ENCODE results near the gene LCE1E. TPM values are rescaled to one million over a fixed set of nuclear protein-coding genes. Genes with fewer than 3 reads are reported as not detected.

LCE1E gene
- total and polyA plus RNA-seq, 2 donors (not counting 3 experiments of a cell fraction or from before 2014, with no cell fraction given): not detected

DNA sequence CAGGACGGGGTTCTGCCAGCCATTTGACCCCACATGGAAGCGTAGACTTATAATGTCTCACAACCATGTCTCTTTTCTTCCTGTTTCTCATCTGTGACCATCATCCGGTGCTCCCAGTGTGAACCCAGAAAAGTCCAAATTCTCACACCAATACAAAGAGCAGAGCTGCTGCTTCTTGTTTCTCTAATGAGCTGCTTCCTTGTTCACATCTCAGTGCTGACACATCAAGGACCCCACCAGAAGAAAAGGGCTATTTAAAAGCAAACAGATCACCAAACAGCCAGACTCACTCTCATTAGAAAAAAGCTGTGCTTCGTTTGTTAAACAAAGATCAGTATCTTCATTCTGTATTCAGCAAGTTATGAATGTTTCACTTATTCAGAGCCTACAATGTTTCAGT lies 9.6 kb downstream of the LCE1E start:
- no peaks in the 10 kb centered on the region for H3K9me3 ChIP-seq (replicated peaks; ENCODE audit: control insufficient read depth, insufficient read depth, low read length)
- no peak overlapping the region for H3K4me3 ChIP-seq (replicated peaks in 1 of 3; ENCODE audit: insufficient read depth in 1 of 3, low read depth in 1 of 3, low read length in 3 of 3)
- no peaks in the 10 kb centered on the region for H3K79me2 ChIP-seq (ENCODE audit: control insufficient read depth, insufficient read depth, low read length)
- no TSS peak for BruUV-seq (replicated peaks)
- no peak for FAIRE-seq
- no peaks in the 10 kb centered on the region for H3K9me1 ChIP-seq (replicated peaks; ENCODE audit: control insufficient read depth, extremely low read depth, insufficient read depth, low read length)
- H4K20me1 ChIP-seq (replicated peaks; ENCODE audit: control insufficient read depth, extremely low read depth, insufficient read depth, low read length): no peaks in the 10 kb centered on the region
- ChIA-PET POLR2A (no interaction called here), CTCF (no interaction called here)
- dilution Hi-C loops (cut with MboI; ENCODE audit: extremely low pct_ligation_motif_present, low sequenced_read_pairs): no loop called here
- TF ChIP-seq MYC (IDR thresholded peaks at IDR 0.05; ENCODE audit: low read depth, low read length) (no peak), POLR2A (IDR thresholded peaks at IDR 0.05; ENCODE audit: low read depth, low read length) (no peak), FOS (IDR thresholded peaks at IDR 0.05; ENCODE audit: borderline replicate concordance, insufficient read depth, low read length) (no peak)
- TF ChIP-seq, protein P1, sequence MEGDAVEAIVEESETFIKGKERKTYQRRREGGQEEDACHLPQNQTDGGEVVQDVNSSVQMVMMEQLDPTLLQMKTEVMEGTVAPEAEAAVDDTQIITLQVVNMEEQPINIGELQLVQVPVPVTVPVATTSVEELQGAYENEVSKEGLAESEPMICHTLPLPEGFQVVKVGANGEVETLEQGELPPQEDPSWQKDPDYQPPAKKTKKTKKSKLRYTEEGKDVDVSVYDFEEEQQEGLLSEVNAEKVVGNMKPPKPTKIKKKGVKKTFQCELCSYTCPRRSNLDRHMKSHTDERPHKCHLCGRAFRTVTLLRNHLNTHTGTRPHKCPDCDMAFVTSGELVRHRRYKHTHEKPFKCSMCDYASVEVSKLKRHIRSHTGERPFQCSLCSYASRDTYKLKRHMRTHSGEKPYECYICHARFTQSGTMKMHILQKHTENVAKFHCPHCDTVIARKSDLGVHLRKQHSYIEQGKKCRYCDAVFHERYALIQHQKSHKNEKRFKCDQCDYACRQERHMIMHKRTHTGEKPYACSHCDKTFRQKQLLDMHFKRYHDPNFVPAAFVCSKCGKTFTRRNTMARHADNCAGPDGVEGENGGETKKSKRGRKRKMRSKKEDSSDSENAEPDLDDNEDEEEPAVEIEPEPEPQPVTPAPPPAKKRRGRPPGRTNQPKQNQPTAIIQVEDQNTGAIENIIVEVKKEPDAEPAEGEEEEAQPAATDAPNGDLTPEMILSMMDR (IDR thresholded peaks at IDR 0.05; ENCODE audit: extremely low read depth in 1 of 2, insufficient read depth in 1 of 2, low read depth in 1 of 2, low read length in 2 of 2): no peak
- no peaks in the 10 kb centered on the region for H3K36me3 ChIP-seq (ENCODE audit: control insufficient read depth in 2 of 2, extremely low read depth in 1 of 2, insufficient read depth in 2 of 2, low read length in 2 of 2)
- H3K4me1 ChIP-seq (ENCODE audit: control insufficient read depth, extremely low read depth, insufficient read depth, low read length): no peaks in the 10 kb centered on the region
- no peaks in the 10 kb centered on the region for H3K27me3 ChIP-seq (ENCODE audit: control insufficient read depth in 2 of 2, insufficient read depth in 2 of 2, low read length in 2 of 2)
- H3K27ac ChIP-seq (ENCODE audit: insufficient read depth, low read depth, low read length): no peak overlapping the region
- H3K9ac ChIP-seq (replicated peaks; ENCODE audit: extremely low read depth, insufficient read depth, low read length): no peak overlapping the region
- no peak overlapping the region for H2AFZ ChIP-seq (ENCODE audit: low read depth, low read length)
- no peak overlapping the region for H3K4me2 ChIP-seq (ENCODE audit: insufficient read depth, low read length)
- DNase-seq (ENCODE audit: low read depth, low spot score): no peak
- intact Hi-C loops (cut with micrococcal nuclease): no loop called here

DNA sequence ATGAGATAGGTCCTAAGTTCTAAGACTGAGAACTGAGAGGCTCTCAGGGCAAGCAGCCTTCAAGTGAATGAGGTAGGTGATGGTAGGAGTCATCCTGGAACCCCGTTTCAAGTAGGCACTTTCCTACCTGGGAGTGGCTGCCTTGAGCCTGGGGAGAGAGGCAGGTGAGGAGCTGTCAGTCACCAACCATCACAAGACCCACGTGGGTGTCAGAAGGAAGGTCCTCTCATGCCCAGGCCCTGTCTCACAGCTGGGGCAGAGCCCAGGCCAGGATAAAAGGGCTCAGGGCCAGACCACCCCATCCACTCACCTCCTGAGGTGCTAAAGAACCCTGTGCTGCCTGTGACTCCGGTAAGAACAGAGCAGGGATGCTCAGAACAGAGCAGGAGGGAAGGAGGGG lies 10.4 kb downstream of the LCE1E start, which contains the start of gene LCE1D:
Gene LCE1D, plus strand, starts transcription at position 301 of the 400 bp plus-strand sequence. CDS start 1,074 bp downstream, outside the sequence.
- POLR2A ChIA-PET: no interaction called here
- CTCF ChIA-PET: no interaction called here
- BruUV-seq (replicated peaks): no TSS peak
- no peaks in the 10 kb centered on the region for H3K27me3 ChIP-seq (ENCODE audit: control insufficient read depth in 2 of 2, insufficient read depth in 2 of 2, low read length in 2 of 2)
- no peak within 1 kb of the TSS for H3K9ac ChIP-seq (replicated peaks; ENCODE audit: extremely low read depth, insufficient read depth, low read length)
- dilution Hi-C loops (cut with MboI; ENCODE audit: extremely low pct_ligation_motif_present, low sequenced_read_pairs): no loop called here
- no peak within 1 kb of the TSS for H3K4me2 ChIP-seq (ENCODE audit: insufficient read depth, low read length)
- H3K36me3 ChIP-seq (ENCODE audit: control insufficient read depth in 2 of 2, extremely low read depth in 1 of 2, insufficient read depth in 2 of 2, low read length in 2 of 2): no peaks in the 10 kb centered on the region
- TF ChIP-seq EZH2 (IDR thresholded peaks at IDR 0.05; ENCODE audit: borderline replicate concordance, low read depth, low read length, severe bottlenecking) (no peak), FOS (IDR thresholded peaks at IDR 0.05; ENCODE audit: borderline replicate concordance, insufficient read depth, low read length) (no peak), MYC (IDR thresholded peaks at IDR 0.05; ENCODE audit: low read depth, low read length) (no peak), JUN (IDR thresholded peaks at IDR 0.05; ENCODE audit: borderline replicate concordance, insufficient read depth, insufficient read length, low read depth) (no peak), POLR2AphosphoS5 (IDR thresholded peaks at IDR 0.05; ENCODE audit: insufficient read depth, low read depth, low read length) (no peak)
- no peak within 1 kb of the TSS for H2AFZ ChIP-seq (ENCODE audit: low read depth, low read length)
- DNase-seq (ENCODE audit: low read depth, low spot score) (no peak), FAIRE-seq (no peak)
- no peaks in the 10 kb centered on the region for H3K9me1 ChIP-seq (replicated peaks; ENCODE audit: control insufficient read depth, extremely low read depth, insufficient read depth, low read length)
- no peaks in the 10 kb centered on the region for H3K79me2 ChIP-seq (ENCODE audit: control insufficient read depth, insufficient read depth, low read length)
- no peaks in the 10 kb centered on the region for H4K20me1 ChIP-seq (replicated peaks; ENCODE audit: control insufficient read depth, extremely low read depth, insufficient read depth, low read length)
- H3K27ac ChIP-seq (ENCODE audit: insufficient read depth, low read depth, low read length): no peak within 1 kb of the TSS
- no peaks in the 10 kb centered on the region for H3K4me1 ChIP-seq (ENCODE audit: control insufficient read depth, extremely low read depth, insufficient read depth, low read length)
- H3K4me3 ChIP-seq (replicated peaks in 1 of 3; ENCODE audit: insufficient read depth in 1 of 3, low read depth in 1 of 3, low read length in 3 of 3): no peak within 1 kb of the TSS
- no peaks in the 10 kb centered on the region for H3K9me3 ChIP-seq (replicated peaks; ENCODE audit: control insufficient read depth, insufficient read depth, low read length)
- intact Hi-C loops (cut with micrococcal nuclease): no loop called here

Data from endothelial cell of umbilical vein (primary cell).